ENCODE data around the gene ARHGAP15. TPM values are rescaled to one million over a fixed set of nuclear protein-coding genes. Genes with fewer than 3 reads are reported as not detected.

ARHGAP15 gene
- total RNA-seq, 4 donors from 2014 or later: 3.4 to 9.3 (median 6.4) TPM

- Histone ChIP-seq H3K9me3 (no peaks in the 10 kb centered on the region), H3K4me3 (no peak overlapping the region), H3K4me1 (no peaks in the 10 kb centered on the region), H3K36me3 (no peaks in the 10 kb centered on the region), H3K27me3 (no peaks in the 10 kb centered on the region), H3K27ac (no peak overlapping the region)
- ATAC-seq: no peak
- TF ChIP-seq CTCF (IDR thresholded peaks at IDR 0.05): no peak
- TF ChIP-seq POLR2AphosphoS5 (IDR thresholded peaks at IDR 0.05): no peak
- TF ChIP-seq EP300 (IDR thresholded peaks at IDR 0.05): no peak
- TF ChIP-seq POLR2A (IDR thresholded peaks at IDR 0.05): no peak
- 85 to 90% methylated on average over 1 of the region's 1 CpG for WGBS, 2 donors (ENCODE audit: low coverage in 1 of 2)
Measured at GRCh38 chr2:143425896-143426295, 296.7 kb downstream of the ARHGAP15 start.

GRCh38 chr2:143426296-143426695 lies 297.1 kb downstream of the ARHGAP15 start:
- ATAC-seq: no peak
- 96 to 100% methylated on average over 3 to 4 of the region's 4 CpGs for whole genome bisulfite sequencing, 2 donors (ENCODE audit: low coverage in 1 of 2)

GRCh38 chr2:143428700-143429099 lies 299.5 kb downstream of the ARHGAP15 start:
- Histone ChIP-seq H3K4me1 (no peaks in the 10 kb centered on the region), H3K27ac (no peak overlapping the region), H3K36me3 (no peaks in the 10 kb centered on the region), H3K4me3 (no peak overlapping the region), H3K9me3 (no peaks in the 10 kb centered on the region), H3K27me3 (no peaks in the 10 kb centered on the region)
- WGBS, 2 donors (ENCODE audit: low coverage in 1 of 2): 67 to 88% methylated on average over 1 of the region's 1 CpG
- no peak for ATAC-seq
- TF ChIP-seq CTCF (IDR thresholded peaks at IDR 0.05) (no peak), EP300 (IDR thresholded peaks at IDR 0.05) (no peak), POLR2AphosphoS5 (IDR thresholded peaks at IDR 0.05) (no peak), POLR2A (IDR thresholded peaks at IDR 0.05) (no peak)

More at GRCh38 chr2:143426296-143426695, 297.1 kb downstream of the ARHGAP15 start:
- H3K36me3 ChIP-seq: no peaks in the 10 kb centered on the region
- TF ChIP-seq CTCF (IDR thresholded peaks at IDR 0.05) (no peak), EP300 (IDR thresholded peaks at IDR 0.05) (no peak), POLR2AphosphoS5 (IDR thresholded peaks at IDR 0.05) (no peak), POLR2A (IDR thresholded peaks at IDR 0.05) (no peak)
- no peaks in the 10 kb centered on the region for H3K9me3 ChIP-seq
- no peaks in the 10 kb centered on the region for H3K27me3 ChIP-seq
- H3K27ac ChIP-seq: no peak overlapping the region
- H3K4me1 ChIP-seq: no peaks in the 10 kb centered on the region
- H3K4me3 ChIP-seq: no peak overlapping the region

GRCh38 chr2:143429932-143430679 lies 300.9 kb downstream of the ARHGAP15 start:
- H3K27ac ChIP-seq: no peak overlapping the region
- no peak overlapping the region for H3K4me3 ChIP-seq
- H3K9me3 ChIP-seq: no peaks in the 10 kb centered on the region
- ATAC-seq: no peak
- H3K27me3 ChIP-seq: no peaks in the 10 kb centered on the region
- WGBS, 2 donors (ENCODE audit: low coverage in 1 of 2): 80 to 86% methylated on average over 1 of the region's 1 CpG
- H3K4me1 ChIP-seq: no peaks in the 10 kb centered on the region
- H3K36me3 ChIP-seq: no peaks in the 10 kb centered on the region
- TF ChIP-seq CTCF (IDR thresholded peaks at IDR 0.05): no peak

GRCh38 chr2:143431316-143431715 lies 302.1 kb downstream of the ARHGAP15 start:
- no peak for ATAC-seq
- no peak overlapping the region for H3K4me3 ChIP-seq
- H3K36me3 ChIP-seq: no peaks in the 10 kb centered on the region
- no peaks in the 10 kb centered on the region for H3K9me3 ChIP-seq
- H3K27ac ChIP-seq: no peak overlapping the region
- no peak for TF ChIP-seq EP300 (IDR thresholded peaks at IDR 0.05)
- no peak for TF ChIP-seq CTCF (IDR thresholded peaks at IDR 0.05)
- TF ChIP-seq POLR2AphosphoS5 (IDR thresholded peaks at IDR 0.05): no peak
- TF ChIP-seq POLR2A (IDR thresholded peaks at IDR 0.05): no peak
- 56 to 66% methylated on average over 2 of the region's 2 CpGs for WGBS, 2 donors (ENCODE audit: low coverage in 1 of 2)
- no peaks in the 10 kb centered on the region for H3K4me1 ChIP-seq
- H3K27me3 ChIP-seq: no peaks in the 10 kb centered on the region

Measured in gastroesophageal sphincter (tissue), 4 donors.